Left renal cortex interstitium (tissue), 4 donors: ENCODE data around the gene RPTOR. TPM values are rescaled to one million over a fixed set of nuclear protein-coding genes. Genes with fewer than 3 reads are reported as not detected.

Source experiments
- DNase-seq, 4 donors: peaks; one replicate each; pipeline ENCODE4 v3.0.0-alpha.2; 2013; ENCODE audit warnings: low read depth in 4 of 4, low spot score in 2 of 4, missing footprints in 1 of 4
- polyA plus RNA-seq, 4 donors: library from polyadenylated mRNA; unstranded; fragments of 120-200 nt; gene quantifications; one replicate each; pipeline ENCODE4 v1.2.1, GENCODE V29; 2013; ENCODE audit not compliant: insufficient read length in 4 of 4

The RPTOR gene
- polyA plus RNA-seq, 4 donors: 16.5 to 25.0 (median 19.7) TPM

DNA sequence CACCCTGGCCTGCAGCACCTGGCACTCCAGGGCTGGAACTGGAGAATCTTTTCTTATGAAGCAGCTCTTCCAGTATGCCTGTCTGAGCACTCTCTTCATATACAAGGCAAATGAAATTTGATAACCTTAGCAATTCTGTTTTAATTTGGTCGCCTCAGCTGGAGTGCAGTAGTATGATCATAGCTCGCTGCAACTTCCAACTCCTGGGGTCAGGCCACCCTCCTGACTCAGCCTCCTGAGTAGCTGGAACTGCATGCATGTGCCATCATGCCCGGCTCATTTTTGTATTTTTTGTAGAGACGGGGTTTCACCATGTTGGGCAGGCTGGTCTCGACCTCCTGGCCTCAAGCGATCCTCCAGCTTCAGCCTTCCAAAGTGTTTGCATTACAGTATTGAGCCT lies 306.2 kb downstream of the RPTOR start:
- DNase-seq: no peak

DNA sequence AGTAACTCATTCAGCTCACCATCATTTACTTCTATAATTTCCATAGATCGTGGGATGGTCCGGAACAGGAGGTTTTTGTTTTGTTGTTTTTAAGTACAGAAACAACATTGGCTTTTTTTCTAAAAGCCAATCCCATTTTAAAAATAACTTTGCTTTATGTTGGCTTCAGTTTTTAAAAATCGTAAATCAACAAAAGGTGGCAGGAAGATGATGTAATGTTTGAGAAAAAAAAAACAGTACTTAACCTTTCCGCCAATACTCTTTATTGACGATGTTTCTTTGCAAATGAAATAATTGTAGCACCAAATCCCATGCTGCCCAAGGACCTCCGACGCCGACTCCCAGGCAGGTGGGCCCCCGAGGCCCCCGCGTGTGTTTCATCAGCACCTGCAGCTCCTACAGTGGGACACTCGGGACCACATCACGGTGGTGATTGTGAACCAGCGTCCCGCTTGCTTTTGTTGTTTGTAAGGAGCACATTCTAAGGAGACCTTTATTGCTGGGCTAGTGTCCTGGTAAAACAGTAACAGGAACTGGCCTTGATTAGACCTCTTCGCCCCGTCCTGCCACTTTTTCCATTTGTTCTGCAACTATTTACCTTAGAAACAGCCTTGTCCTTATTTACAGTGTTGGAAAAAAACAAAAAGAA lies 306.8 kb downstream of the RPTOR start:
- no peak for DNase-seq

DNA sequence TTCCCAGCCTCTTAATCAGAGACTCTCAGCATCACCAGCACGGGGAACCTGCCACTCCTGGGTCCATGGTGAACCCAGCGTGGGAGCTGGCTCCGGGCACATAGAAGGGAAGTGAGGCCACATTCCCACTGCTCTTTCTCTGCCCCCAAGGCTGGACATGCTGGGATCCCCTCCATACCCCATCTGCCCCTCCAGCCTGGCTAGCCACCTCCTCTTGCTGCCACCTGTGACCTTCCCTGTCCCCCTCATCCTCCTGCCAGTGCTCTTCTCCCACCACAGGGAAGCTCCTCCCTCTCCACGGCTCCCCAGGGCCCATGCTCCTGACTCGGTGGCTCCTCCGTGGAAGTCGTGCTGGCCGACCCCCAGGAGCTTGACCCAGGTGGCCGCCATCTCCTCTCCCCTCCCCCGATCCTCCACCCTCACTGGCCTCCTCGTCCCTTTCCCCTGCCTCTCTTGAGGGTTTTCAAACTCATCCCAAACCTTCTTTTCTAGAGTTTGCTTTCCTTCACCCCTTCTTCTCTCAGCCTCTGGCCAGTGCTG lies 307.9 kb downstream of the RPTOR start:
- DNase-seq: no peak

DNA sequence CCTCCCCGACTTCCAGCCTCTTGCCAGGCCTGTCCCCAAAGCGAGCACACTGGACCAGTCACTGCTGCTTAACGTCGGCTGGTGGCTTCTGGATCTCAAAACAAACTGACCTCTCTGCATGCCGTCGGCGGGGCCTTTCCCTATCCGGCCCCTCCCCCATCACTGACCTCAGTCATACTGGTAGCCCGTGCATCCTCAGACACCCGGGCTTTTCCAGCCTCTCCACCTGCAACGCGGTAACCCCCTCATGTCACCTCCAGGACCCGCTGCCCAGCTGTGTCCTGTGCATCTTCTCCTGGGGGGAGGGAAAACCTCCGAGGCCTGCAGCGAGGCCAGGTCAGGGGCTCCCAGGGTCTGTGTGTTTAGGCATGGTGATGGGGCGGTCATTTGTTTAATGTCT lies 308.4 kb downstream of the RPTOR start:
- no peak for DNase-seq

DNA sequence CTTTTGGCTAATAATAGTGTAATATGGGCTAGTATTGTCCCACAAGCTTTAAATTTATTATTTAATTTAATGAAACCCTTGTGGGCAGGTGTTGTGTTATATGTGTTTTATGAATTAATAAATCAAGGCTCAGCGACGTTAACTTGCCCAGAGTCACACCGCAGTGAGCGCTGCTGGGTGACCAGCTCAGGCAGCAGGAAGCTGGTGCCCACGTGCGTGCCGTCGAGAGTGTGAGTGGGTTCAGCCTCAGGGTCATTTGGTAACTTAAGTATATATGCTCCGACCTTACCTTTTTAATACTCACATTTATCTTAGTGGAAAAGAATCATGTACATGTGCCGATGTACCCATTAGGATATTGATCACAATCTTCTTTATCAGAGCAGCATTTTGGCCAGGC lies 309.6 kb downstream of the RPTOR start:
- no peak for DNase-seq

DNA sequence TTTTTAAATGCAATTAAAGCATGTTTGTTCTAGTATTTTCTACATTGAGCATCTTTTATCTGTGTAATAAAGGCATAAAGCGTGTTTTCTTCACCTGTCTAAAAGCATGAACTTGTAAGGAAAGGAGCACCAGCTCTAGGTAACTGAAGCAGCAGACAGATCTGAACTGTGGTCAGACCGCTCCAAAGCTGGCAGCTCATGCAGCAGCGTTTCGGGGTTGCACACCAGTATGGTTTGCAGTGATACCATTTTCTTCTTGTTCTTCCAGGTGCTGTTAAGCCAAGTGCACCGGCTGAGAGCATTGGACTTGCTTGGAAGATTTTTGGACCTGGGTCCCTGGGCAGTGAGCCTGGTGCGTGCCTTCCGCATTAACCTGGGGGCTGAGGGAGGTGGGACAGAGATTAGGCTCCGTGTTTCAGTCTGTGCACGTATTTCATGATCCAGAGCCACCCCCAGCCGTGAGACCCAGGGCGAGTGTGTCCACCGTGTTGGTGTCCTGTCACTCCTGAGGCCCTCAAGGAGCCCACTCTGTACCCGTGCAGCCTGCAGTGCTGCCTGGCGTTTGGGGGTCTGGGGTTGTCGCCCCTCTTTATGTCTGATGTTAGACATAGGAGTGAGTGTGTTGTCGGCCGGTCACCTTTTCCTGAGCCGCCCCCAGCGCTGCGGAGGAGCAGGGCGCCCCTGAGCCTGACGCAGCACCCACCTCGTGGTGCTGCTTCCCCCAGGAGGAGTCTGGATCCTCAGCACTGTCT lies 310.7 kb downstream of the RPTOR start:
- no peak for DNase-seq

DNA sequence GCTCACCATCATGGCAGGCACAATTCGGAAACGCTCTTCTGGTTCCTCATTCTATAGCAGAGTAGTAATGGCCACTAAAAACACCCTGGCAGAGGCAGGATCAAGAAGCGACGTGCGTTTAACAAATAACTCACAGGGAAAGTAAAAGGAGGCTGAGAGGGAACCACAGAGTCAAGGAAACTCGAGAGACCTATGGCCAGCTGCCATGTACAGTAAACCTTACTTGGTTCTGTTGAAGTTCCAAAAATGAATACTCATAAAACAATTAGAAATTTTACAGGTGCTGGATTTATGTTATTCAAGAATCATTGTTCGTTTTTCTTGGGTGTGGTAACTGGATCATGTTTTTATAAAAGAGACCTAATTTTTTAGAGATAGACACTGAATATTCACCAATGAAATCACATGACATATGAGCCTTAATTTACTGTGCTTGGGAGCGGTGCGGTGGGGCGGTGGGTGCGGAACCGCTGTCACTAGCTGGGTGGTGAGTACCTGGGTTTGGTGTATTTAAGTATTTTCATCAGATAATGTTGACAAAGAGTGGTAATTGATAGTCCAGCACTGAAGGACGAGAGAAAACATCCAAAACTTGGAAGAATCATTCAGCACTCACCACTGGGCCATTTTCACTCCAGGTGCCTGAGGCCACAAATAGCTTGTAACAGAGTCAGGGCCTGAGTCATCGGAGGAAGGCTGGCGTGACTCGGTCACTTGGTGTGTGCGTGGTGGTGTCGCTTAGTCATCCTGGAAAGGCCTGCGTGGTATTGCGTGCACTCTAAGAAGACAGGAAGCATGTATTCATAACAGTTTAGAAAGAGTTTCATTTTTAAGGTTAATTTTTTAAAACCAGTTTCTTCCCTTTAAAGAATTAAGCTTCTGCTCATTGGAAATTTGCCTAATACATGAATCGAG lies 311.6 kb downstream of the RPTOR start:
- DNase-seq: no peak

DNA sequence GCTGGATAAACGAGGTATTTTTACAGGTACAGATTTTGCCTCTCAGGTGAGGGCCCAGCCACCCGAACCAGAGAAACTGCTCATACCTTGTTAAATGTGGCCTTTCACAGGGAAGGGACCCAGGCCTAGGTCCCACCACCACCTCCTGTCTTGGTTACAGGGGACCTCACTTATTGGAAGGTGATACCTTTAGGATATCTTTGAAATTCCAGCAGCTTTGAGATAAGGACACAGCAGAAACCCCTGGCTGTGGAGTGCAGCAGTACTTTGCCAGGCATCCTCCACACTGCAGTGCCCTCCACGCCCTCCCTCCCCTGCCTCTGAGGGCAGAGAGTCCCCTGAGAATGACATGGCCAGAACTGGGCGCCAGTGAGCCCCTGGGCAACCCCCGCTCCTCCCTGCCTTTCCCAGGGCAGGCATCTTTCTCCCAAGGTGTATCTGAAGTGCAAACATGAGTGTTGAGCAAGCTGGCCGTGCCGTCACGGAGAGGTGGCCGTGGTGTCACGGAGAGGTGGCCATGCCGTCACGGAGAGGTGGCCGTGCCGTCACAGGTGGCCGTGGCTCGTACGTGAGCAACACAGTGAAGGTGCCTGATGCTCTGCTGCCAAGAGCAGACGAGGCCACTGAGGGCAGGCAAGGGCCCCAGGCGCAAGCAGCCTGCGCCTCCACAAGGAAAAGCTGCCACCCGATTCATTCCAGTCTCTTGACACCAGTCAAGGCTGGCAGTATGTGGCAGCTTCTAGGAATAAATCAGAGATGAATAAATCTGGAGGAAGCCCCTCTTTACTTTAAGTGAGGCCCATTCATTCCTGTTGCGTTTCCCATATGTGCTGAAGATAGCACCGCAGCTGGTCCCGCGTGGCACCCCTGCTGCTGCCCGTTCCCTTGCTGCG lies 312.5 kb downstream of the RPTOR start:
- DNase-seq: no peak

DNA sequence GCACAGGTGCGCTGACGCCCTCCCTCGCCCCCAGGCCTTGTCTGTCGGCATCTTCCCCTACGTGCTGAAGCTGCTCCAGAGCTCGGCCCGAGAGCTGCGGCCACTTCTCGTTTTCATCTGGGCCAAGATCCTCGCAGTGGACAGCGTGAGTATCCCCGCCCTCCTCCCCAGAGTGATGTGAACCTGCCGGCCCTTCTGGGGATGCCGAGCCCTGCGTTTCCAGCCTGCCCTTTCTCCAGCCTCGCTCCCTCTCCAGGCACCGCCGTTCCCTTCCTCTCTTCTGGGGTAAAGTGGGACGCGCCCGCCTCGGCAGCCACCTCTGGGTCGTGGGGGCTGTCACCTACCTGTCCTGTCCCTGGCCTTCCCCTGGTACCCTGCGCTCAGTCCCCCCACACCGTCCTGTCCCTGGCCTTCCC lies 313.1 kb downstream of the RPTOR start:
- no peak for DNase-seq

DNA sequence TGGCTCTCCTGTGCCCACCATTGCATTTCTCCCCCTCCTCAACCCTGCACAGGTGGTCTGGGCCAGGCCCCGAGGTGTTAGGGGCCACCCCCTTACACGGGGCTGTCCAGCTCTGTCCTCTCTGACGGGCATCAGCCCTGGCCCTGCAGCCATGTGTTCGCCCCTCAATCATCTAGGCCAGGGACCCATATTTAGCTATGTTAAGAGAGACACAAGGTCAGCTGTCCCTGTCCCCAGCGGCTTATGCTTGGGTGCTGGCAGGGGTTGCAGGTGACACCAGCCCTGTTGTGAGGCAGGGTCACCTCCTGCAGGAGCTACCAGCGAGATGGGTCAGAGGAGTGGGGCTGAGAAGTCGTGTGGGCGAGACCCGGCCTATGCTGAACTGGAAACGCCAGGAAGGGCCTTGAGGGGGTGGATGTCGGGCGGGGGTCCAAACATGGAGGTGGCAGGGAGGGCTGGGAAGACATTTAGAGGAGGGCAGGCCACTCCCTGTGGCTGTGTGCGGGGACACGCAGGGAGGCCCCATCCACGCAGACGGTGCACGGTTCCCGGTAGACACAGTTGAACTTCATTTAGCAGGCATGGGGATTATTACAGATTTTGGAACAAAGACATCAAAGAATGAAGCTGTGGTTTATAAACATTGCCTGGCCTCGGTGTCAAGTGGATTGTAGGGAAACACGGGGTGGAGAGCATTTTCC lies 313.8 kb downstream of the RPTOR start:
- no peak for DNase-seq

DNA sequence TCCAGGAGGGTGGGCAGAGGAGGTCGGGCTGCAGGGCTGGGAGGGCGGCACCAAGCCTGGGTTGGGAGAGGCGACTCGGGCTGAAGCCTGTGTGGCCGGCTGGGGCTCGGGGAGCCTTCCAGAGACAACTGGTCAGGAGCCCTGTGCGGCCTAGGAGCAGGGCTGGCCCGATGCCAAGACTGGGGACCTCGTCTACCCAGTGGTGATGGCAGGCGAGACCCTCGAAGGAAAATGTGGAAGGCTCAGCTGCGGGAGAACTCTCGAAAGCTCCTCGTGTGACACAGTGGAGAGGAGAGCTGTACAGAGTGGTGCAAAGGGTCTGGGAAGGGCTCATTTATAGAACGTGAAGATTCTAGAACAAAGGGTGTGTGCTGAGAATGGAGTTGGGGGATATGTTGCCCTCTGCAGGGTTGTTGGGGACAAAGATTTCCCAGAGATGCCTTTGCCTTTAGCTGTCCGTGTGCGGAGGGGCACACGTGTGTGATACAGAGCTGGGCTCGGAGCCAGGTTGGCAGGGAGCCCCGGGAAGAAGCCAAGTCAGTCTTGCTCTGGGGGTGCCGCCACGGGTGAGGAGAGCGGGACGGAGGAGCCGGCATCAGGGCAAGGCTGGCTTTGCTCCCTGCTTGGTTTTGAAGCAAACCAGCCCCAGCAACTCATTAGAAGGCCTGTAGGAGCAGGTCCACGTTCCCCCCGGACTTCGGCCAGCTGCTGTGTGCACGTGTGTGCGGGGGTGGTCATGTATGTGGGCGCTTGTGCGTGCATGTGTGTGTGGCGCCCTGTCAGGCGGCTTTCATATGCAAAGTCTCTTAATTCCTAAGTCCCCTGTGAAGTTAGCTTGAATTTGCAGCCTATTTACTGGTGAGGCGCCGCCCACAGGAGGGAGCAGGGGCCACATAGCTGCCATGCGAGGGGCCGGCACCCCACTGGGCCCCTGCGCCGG lies 314.6 kb downstream of the RPTOR start:
- DNase-seq: no peak

DNA sequence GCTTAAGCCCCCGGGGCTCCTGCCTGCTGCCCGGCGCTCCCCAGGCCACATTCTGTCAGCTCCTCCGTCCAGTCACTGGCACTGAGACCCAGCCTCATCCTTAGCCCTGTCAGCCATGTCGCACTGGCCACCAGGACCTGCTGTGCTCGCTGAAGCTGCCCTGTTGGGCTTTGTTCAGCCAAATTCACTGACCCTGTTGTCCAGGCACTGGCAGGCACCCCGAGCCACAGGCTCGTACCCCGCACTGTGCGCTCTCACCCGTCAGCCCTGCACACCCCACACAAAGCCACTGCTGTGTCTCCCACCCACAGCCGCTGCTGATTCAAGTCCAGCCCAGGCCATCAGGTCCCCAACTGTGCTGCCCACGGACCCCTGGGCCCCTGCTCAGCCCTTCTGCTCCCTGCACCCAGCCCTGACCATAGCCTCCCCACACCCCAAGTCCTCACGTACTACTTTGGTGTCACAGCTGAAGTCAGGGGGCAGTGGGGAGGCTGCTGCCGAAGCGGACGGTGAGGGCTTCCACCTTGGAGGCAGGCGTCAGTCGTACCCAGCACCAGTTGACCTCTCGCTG lies 315.5 kb downstream of the RPTOR start:
- no peak for DNase-seq

DNA sequence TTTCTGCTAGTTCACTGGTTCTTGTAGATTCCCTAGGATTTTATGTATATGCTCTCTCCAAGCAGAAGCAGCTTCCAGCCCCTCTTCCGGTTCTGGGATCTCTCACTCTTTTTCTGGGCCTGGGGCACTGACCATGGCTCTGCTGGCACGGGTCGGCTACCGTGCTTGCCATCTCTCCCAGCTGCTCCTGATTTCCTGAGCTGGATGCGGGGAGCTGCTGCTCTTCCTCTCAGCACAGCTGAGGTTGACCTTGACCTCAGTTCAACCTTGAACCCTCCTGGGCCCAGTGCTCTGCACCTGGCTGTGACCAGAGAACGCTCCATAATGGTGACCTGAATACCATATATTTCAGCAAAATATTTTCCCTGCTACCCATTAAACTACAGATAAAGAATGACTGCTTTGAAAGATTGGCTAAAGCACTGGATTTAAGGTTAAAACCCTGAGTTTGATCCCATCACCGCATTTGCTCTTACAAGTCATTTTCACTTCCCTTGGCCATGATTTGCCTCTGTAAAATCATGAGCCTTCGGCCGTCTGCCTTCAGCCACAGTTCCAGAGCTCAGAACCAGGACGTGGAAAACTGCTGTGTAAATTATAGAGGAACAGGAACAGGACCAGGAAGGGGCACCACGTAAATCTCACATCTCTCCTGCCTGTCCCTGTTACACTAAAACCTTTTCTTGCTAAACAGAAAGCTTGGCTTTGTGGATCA lies 316.2 kb downstream of the RPTOR start:
- DNase-seq: no peak

DNA sequence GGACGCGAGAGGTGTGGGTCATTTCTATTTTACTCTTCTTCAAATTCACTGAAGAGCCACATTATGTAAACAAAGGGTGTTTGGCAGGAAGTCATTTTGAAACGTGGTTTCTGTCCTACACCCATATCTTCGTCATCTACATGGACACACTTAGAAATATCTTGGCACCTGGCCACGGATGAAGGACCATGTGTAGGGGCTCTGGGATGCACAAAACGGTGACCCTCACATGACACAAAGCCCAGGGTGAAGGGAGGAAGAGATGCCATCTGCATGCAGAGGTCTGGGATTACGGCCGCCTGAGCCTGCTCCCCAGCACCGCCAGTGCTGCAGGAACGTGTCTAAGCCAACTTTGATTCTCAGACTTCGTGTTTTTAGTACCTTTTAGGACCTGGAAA lies 316.8 kb downstream of the RPTOR start:
- no peak for DNase-seq

DNA sequence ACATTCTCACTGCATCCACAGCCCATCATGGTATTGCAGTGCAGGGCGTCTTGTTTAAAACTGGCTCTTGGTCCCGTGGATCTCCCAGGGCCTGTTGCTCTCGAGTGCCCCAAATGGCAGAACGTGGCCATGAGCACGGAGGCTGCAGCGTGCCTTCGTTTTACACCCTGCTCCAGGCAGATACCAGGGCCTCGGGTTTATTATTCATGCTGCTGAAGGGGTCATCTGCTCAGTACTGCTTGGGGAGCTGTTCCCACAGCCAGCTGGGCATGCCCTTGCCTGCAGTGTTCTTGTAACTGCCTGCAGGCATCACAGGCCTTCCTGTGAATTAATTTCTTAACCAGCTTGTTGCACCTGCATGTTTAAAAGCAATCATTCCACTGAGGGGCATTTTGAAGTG lies 317.3 kb downstream of the RPTOR start:
- DNase-seq: no peak

DNA sequence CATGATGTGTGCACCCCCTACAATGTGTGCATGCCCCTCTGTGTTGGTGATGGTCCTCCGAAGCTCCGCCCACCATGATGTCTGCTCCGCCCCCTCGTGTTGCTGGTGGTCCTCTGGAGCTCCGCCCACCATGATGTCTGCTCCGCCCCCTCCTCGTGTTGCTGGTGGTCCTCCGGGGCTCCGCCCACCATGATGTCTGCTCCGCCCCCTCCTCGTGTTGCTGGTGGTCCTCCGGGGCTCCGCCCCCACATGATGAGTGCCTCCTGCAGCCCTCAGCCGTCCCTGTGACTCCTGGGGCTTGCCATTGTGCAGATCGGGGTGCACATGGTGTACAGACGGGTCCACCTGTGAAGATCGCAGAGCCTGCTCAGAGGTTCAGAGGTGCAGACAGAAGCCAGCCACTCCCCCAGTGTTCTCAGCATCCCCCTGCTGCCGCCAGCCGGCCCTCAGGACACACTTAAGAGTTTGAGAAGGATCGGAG lies 317.9 kb downstream of the RPTOR start:
- no peak for DNase-seq

DNA sequence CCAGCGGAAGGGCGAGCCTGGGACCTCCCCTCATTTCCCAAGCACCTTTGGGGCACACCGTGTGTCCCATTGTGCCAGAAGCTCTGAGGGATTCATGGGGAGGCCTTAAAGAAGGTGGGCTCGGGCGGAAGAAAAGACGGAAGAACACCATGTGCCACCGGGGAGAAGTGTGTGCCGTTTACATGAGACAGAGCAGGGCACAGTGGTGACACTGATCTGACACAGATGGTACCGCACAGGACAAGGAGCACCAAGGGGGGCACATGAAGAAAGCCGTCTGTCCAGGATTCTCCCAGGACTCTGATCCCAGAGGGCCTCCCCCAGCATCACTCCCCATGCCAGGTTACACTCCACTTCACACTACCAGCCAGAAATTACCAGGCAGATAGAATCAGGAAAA lies 318.3 kb downstream of the RPTOR start:
- no peak for DNase-seq
